K562 (cell line): ENCODE data around the gene SMIM29. TPM values are rescaled to one million over a fixed set of nuclear protein-coding genes. Genes with fewer than 3 reads are reported as not detected.

Source experiments
- C11orf30 ChIP-seq: fragments of 450-650 bp; IDR thresholded peaks from 2 replicates; pipeline ENCODE4 v1.6.1; 2016; ENCODE audit warnings: low read depth, mild to moderate bottlenecking
- CBFA2T2 ChIP-seq: fragments of 450-650 bp; conservative IDR thresholded peaks from 2 replicates; pipeline ENCODE4 v1.6.1; 2017; ENCODE audit warnings: mild to moderate bottlenecking
- CBX8 ChIP-seq: fragments of 200-600 bp; sonication (generic); IDR thresholded peaks from 2 replicates; pipeline ENCODE4 v1.6.1; 2012; ENCODE audit warnings: borderline replicate concordance, mixed run types, low read depth, mild to moderate bottlenecking, moderate library complexity, mixed read lengths, low read length, control low read depth, inconsistent platforms; ENCODE audit not compliant: poor library complexity, severe bottlenecking; ENCODE audit errors: extremely low read depth
- DIDO1 ChIP-seq: fragments of 450-650 bp; IDR thresholded peaks from 2 replicates; pipeline ENCODE4 v1.6.1; 2016; ENCODE audit warnings: low read depth, missing biosample characterization, missing genetic modification characterization
- DMBX1 ChIP-seq: fragments of 250-450 bp; sonication (Bioruptor Pico); IDR thresholded peaks from 2 replicates; pipeline ENCODE4 v1.8.0; 2022; ENCODE audit warnings: inconsistent platforms, mild to moderate bottlenecking, moderate library complexity, borderline replicate concordance
- EP300 ChIP-seq: IDR thresholded peaks from 2 replicates; pipeline ENCODE4 v1.6.1; 2012; ENCODE audit warnings: low read length, improper control_type of control experiment
- FOXA1 ChIP-seq: fragments of 450-650 bp; IDR thresholded peaks from 2 replicates; pipeline ENCODE4 v1.6.1; 2016; ENCODE audit warnings: mild to moderate bottlenecking, borderline replicate concordance
- GTF2E2 ChIP-seq: fragments of 200-800 bp; sonication (Bioruptor generic); IDR thresholded peaks from 2 replicates; pipeline ENCODE4 v1.6.1; 2016; ENCODE audit warnings: missing genetic modification characterization, missing compliant biosample characterization
- GTF2F1 ChIP-seq: IDR thresholded peaks from 2 replicates; pipeline ENCODE4 v1.6.1; 2011; ENCODE audit warnings: low read depth, low read length, improper control_type of control experiment
- HDAC2 ChIP-seq: fragments of 450-650 bp; IDR thresholded peaks from 2 replicates; pipeline ENCODE4 v1.6.1; 2016; ENCODE audit warnings: mild to moderate bottlenecking
- KAT8 ChIP-seq: fragments of 450-650 bp; IDR thresholded peaks from 2 replicates; pipeline ENCODE4 v1.6.1; 2016; ENCODE audit warnings: low read depth, mild to moderate bottlenecking
- KDM1A ChIP-seq, 2 experiments: fragments of 450-650 bp; IDR thresholded peaks; 2 replicates each; pipeline ENCODE4 v1.6.1; 2016; ENCODE audit warnings: mild to moderate bottlenecking in 2 of 2
- KHSRP ChIP-seq: fragments of 450-650 bp; IDR thresholded peaks from 2 replicates; pipeline ENCODE4 v1.6.1; 2017
- NONO ChIP-seq, 2 experiments: fragments of 200-400 bp in 1 of 2; fragments of 450-650 bp in 1 of 2; formaldehyde crosslinking in 1 of 2; IDR thresholded peaks; 2 replicates each; pipeline ENCODE4 v1.6.1; 2017; ENCODE audit warnings: low read depth in 2 of 2, mild to moderate bottlenecking in 2 of 2, moderate library complexity in 2 of 2, low read length in 1 of 2
- POLR2AphosphoS2 ChIP-seq: IDR thresholded peaks from 2 replicates; pipeline ENCODE4 v1.6.1; 2012; ENCODE audit warnings: low read length, improper control_type of control experiment
- PRPF4 ChIP-seq: fragments of 200-400 bp; formaldehyde crosslinking; IDR thresholded peaks from one replicate; pipeline ENCODE4 v1.6.1; 2017; ENCODE audit warnings: low read length, low read depth, mild to moderate bottlenecking; ENCODE audit not compliant: insufficient read depth, poor library complexity, severe bottlenecking
- STAG1 ChIP-seq: sonication (generic); formaldehyde crosslinking; IDR thresholded peaks from 2 replicates; pipeline ENCODE4 v1.5.0; 2020; ENCODE audit warnings: missing genetic modification reagents, borderline replicate concordance
- YY1 ChIP-seq, 3 experiments: IDR thresholded peaks; 2 replicates each; pipeline ENCODE4 v1.6.1; 2011; ENCODE audit warnings: low read length in 2 of 3, mild to moderate bottlenecking in 2 of 3, moderate library complexity in 2 of 3, borderline replicate concordance in 1 of 3, control low read depth in 1 of 3, low read depth in 1 of 3; ENCODE audit not compliant: insufficient read depth in 3 of 3, insufficient replicate concordance in 2 of 3, control insufficient read depth in 1 of 3, insufficient read length in 1 of 3; ENCODE audit errors: extremely low read depth in 1 of 3
- ZNF12 ChIP-seq: sonication (generic); formaldehyde crosslinking; IDR thresholded peaks from 2 replicates; pipeline ENCODE4 v1.4.0; 2020; ENCODE audit warnings: mild to moderate bottlenecking, missing genetic modification reagents
- ZNF133 ChIP-seq: fragments of 250-450 bp; sonication (Bioruptor Pico); IDR thresholded peaks from 2 replicates; pipeline ENCODE4 v1.4.0; 2020; ENCODE audit warnings: mild to moderate bottlenecking
- ZNF165 ChIP-seq: fragments of 250-450 bp; sonication (Bioruptor Pico); IDR thresholded peaks from 2 replicates; pipeline ENCODE4 v1.4.0; 2020; ENCODE audit warnings: borderline replicate concordance
- ZNF197 ChIP-seq: fragments of 200-800 bp; sonication (Bioruptor generic); IDR thresholded peaks from 2 replicates; pipeline ENCODE4 v1.6.1; 2016; ENCODE audit warnings: low read depth, missing genetic modification characterization, missing compliant biosample characterization
- ZNF449 ChIP-seq: fragments of 250-450 bp; sonication (Bioruptor Pico); IDR thresholded peaks from 2 replicates; pipeline ENCODE4 v1.8.0; 2022; ENCODE audit warnings: moderate library complexity, mild to moderate bottlenecking, inconsistent platforms
- ZNF512 ChIP-seq: IDR thresholded peaks from 2 replicates; pipeline ENCODE4 v1.6.1; 2016; ENCODE audit warnings: missing genetic modification characterization, missing compliant biosample characterization
- ZNF655 ChIP-seq: fragments of 250-450 bp; sonication (Bioruptor Pico); IDR thresholded peaks from 2 replicates; pipeline ENCODE4 v1.5.0; 2021
- polyA plus RNA-seq, 8 experiments: library from polyadenylated mRNA; depleted of rRNA in 4 of 8; stranded (reverse) in 5 of 8; unstranded in 3 of 8; fragments of >200 nt; fragmentation: Nextera tagmentation in 2 of 8; fragmentation: Illumina TruSeq in 1 of 8; extraction: Ambion mirVana in 2 of 8; extraction: Trizol in 1 of 8; gene quantifications; 2 replicates each; pipeline versions ENCODE4 v1.2.1 to v1.2.3, GENCODE V29; 2011 to 2014; ENCODE audit warnings: inconsistent platforms in 1 of 8, missing spikeins in 1 of 8
- total RNA-seq, 7 experiments: library from RNA; depleted of rRNA in 6 of 7; stranded (reverse); fragments of >200 nt in 6 of 7; fragmentation: Illumina TruSeq in 2 of 7; extraction: Trizol in 2 of 7; gene quantifications; 2 replicates each; pipeline versions ENCODE4 v1.2.1 to v1.2.3, GENCODE V29; 2011 to 2021; ENCODE audit warnings: low replicate concordance in 1 of 7

The SMIM29 gene
- total and polyA plus RNA-seq, 9 of the 15 experiments (the other 6 are each of a cell fraction or from before 2014, with no cell fraction given) = 6.5 to 36.7 (median 20.9) TPM

GRCh38 chr6:34235307-34236130, 13.3 kb downstream of the SMIM29 start (continued):
- TF ChIP-seq ZNF449 (CRISPR knock-in tag) = no peak
- no peak for TF ChIP-seq C11orf30
- TF ChIP-seq GTF2F1 = no peak
- no peak for TF ChIP-seq CBFA2T2
- no peak for TF ChIP-seq DIDO1 (tag)
- TF ChIP-seq PRPF4 = no peak
- no peak for TF ChIP-seq CBX8
- TF ChIP-seq ZNF512 = no peak
- TF ChIP-seq HDAC2 = no peak
- no peak for TF ChIP-seq DMBX1 (CRISPR knock-in tag)
- peak; percentile 27 to 66; a peak in 2 of 4 replicates for TF ChIP-seq NONO (IDR thresholded peaks at IDR 0.05; ENCODE audit: low read depth in 2 of 2, low read length in 1 of 2)
- TF ChIP-seq FOXA1 = no peak
- TF ChIP-seq POLR2AphosphoS2 = no peak
- no peak; a peak in 1 of 4 replicates for TF ChIP-seq KDM1A (IDR thresholded peaks at IDR 0.05)
- TF ChIP-seq YY1 (IDR thresholded peaks at IDR 0.05; ENCODE audit: borderline replicate concordance in 1 of 3, control insufficient read depth in 1 of 3, extremely low read depth in 1 of 3, insufficient read depth in 3 of 3, insufficient read length in 1 of 3, insufficient replicate concordance in 2 of 3, low read depth in 1 of 3, low read length in 2 of 3) = peak; percentile 45 to 90 (median 84)
- TF ChIP-seq KHSRP = no peak
- no peak for TF ChIP-seq GTF2E2 (tag)
- TF ChIP-seq ZNF655 (CRISPR knock-in tag) = no peak
- TF ChIP-seq ZNF197 (CRISPR knock-in tag) = peak; percentile 86; the same call in 1 of the 2 replicates
- no peak for TF ChIP-seq ZNF133 (CRISPR knock-in tag)
- TF ChIP-seq STAG1 (CRISPR knock-in tag) = no peak
- TF ChIP-seq ZNF12 (CRISPR knock-in tag) = no peak
- peak; percentile 39 for TF ChIP-seq EP300
- no peak for TF ChIP-seq ZNF165
- TF ChIP-seq KAT8 = no peak
